ENCODE data around the gene ITGA6. TPM values are rescaled to one million over a fixed set of nuclear protein-coding genes. Genes with fewer than 3 reads are reported as not detected.

The ITGA6 gene
- total RNA-seq, 4 donors from 2014 or later = 254 to 586 (median 471) TPM

DNA sequence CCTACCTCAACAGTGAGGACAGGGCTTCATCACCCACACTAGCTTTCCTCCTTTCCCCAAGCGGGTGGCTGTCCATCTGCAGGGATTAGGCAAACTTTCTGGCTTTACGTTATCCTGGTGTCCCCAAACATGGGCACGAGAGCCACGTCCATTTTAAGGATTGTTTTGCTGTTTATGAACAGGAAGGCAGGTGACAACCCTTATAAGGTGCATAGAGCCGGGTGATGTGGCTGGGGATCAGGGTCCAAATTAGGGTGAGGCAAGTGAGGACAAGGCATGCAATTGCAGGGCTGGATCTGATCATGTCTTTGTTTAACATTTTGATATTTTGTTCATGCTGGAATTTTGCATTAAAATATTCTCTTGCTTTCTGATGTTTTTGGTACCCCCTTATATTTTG is 27.6 kb upstream of the ITGA6 start:
- WGBS, 2 donors = 96 to 98% methylated on average over 5 of the region's 5 CpGs
- H3K27ac ChIP-seq = peak overlapping the region in 1 of 4 donors; percentile 22
- DNase-seq (ENCODE audit: low spot score in 2 of 2) = no peak
- peaks cover 0 to 59% (median 18%) of the 10 kb centered on the region in 4 donors for H3K4me1 ChIP-seq
- no peaks in the 10 kb centered on the region for H3K9me3 ChIP-seq
- no peak overlapping the region for H3K4me3 ChIP-seq
- no peak for TF ChIP-seq POLR2A (IDR thresholded peaks at IDR 0.05)
- TF ChIP-seq EP300 (IDR thresholded peaks at IDR 0.05) = no peak
- TF ChIP-seq, protein P1, sequence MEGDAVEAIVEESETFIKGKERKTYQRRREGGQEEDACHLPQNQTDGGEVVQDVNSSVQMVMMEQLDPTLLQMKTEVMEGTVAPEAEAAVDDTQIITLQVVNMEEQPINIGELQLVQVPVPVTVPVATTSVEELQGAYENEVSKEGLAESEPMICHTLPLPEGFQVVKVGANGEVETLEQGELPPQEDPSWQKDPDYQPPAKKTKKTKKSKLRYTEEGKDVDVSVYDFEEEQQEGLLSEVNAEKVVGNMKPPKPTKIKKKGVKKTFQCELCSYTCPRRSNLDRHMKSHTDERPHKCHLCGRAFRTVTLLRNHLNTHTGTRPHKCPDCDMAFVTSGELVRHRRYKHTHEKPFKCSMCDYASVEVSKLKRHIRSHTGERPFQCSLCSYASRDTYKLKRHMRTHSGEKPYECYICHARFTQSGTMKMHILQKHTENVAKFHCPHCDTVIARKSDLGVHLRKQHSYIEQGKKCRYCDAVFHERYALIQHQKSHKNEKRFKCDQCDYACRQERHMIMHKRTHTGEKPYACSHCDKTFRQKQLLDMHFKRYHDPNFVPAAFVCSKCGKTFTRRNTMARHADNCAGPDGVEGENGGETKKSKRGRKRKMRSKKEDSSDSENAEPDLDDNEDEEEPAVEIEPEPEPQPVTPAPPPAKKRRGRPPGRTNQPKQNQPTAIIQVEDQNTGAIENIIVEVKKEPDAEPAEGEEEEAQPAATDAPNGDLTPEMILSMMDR (IDR thresholded peaks at IDR 0.05) = no peak
- no peaks in the 10 kb centered on the region for H3K27me3 ChIP-seq
- H3K36me3 ChIP-seq = no peaks in the 10 kb centered on the region

DNA sequence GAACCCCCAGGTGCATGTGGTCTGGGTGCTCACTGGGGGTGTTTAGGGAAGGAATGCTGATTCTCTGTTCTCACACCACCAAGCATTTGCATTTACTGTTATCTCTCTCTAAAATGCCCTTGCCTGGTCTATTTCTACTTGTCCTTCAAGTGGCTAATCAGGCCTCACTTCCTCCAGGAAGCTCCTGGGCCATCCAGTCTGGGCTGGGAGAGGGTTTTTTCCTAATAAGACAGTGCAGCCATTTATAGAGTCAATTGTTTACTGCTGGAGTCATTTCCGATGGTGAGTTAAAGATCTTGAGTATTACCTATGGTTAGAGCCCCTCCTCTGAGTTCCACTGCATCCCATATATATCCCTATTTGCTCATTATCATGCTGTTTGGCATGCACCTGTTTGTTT is 25.2 kb upstream of the ITGA6 start:
- Histone ChIP-seq H3K36me3 (no peaks in the 10 kb centered on the region), H3K9me3 (no peaks in the 10 kb centered on the region), H3K4me1 (peaks cover 0 to 56% (median 9%) of the 10 kb centered on the region in 4 donors), H3K4me3 (no peak overlapping the region), H3K27ac (peak overlapping the region in 2 of 4 donors; percentile 2 to 64), H3K27me3 (no peaks in the 10 kb centered on the region)
- TF ChIP-seq POLR2A (IDR thresholded peaks at IDR 0.05) (no peak), EP300 (IDR thresholded peaks at IDR 0.05) (no peak)
- TF ChIP-seq, protein P1 (IDR thresholded peaks at IDR 0.05) = no peak
- 76 to 77% methylated on average over 1 of the region's 1 CpG for WGBS, 2 donors
- no peak for DNase-seq (ENCODE audit: low spot score in 2 of 2)

DNA sequence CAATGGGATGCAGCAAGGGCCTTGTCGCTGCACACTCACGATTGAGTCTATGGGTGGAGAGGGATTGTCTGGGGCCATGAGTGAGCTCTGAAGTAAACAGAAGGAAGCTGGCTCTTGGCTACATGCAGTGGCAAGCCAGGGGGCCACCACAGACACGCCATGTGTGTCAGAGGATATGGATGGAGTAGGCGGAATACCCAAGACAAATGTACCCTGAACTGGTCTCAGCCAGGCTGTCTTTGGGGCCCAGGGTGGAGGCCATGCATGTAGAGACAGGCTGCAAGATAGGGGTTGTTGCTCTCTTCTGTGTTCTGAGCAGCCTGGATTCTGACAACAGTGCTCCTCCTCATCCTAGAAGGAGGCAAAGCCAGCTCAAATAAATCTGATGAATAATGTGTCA is 24.0 kb upstream of the ITGA6 start:
- Histone ChIP-seq H3K4me3 (no peak overlapping the region), H3K4me1 (peaks cover 0 to 56% (median 6%) of the 10 kb centered on the region in 4 donors), H3K27ac (peak overlapping the region in 2 of 4 donors; percentile 63 to 64), H3K9me3 (no peaks in the 10 kb centered on the region), H3K27me3 (no peaks in the 10 kb centered on the region), H3K36me3 (no peaks in the 10 kb centered on the region)
- TF ChIP-seq, protein P1 (IDR thresholded peaks at IDR 0.05) = no peak
- TF ChIP-seq EP300 (IDR thresholded peaks at IDR 0.05) (no peak), POLR2A (IDR thresholded peaks at IDR 0.05) (no peak)
- WGBS, 2 donors = 76 to 78% methylated on average over 3 to 4 of the region's 4 CpGs
- DNase-seq (ENCODE audit: low spot score in 2 of 2) = no peak

DNA sequence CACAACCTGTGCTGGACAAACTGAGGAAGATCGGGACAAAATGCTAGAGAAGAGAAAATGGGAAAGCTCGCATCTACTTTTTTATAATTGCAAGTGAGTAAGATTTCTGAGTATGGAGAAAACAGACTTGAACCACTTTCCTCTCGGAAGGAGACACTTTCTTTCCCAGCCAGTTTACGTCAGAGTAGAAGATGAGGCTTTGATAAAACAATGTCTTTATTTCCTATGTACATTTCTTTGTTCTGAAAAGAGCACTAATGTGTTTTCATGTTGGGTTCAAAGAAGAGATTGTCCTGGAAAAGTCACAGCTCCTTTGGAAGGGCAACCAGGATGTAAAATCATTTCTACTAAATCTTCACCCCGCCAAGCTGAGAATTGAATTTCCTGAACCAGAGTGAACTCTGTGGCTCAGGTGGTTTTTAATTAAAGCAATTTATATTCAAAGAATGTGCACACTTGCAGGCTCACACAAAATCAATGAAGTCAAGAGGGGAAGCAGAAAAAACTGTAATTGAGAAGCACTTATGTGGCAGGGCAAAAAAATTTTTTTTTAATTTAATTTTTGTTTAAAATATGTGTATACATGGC is 23.4 kb upstream of the ITGA6 start:
- H3K9me3 ChIP-seq = no peaks in the 10 kb centered on the region
- 54 to 57% methylated on average over 5 of the region's 5 CpGs for WGBS, 2 donors
- no peak for DNase-seq (ENCODE audit: low spot score in 2 of 2)
- no peak overlapping the region for H3K4me3 ChIP-seq
- no peaks in the 10 kb centered on the region for H3K27me3 ChIP-seq
- H3K27ac ChIP-seq = peak overlapping the region in 2 of 4 donors; percentile 63 to 64
- no peak for TF ChIP-seq EP300 (IDR thresholded peaks at IDR 0.05)
- TF ChIP-seq POLR2A (IDR thresholded peaks at IDR 0.05) = no peak
- TF ChIP-seq, protein P1 (IDR thresholded peaks at IDR 0.05) = no peak
- H3K4me1 ChIP-seq = peaks cover 0 to 60% (median 7%) of the 10 kb centered on the region in 4 donors
- H3K36me3 ChIP-seq = no peaks in the 10 kb centered on the region

DNA sequence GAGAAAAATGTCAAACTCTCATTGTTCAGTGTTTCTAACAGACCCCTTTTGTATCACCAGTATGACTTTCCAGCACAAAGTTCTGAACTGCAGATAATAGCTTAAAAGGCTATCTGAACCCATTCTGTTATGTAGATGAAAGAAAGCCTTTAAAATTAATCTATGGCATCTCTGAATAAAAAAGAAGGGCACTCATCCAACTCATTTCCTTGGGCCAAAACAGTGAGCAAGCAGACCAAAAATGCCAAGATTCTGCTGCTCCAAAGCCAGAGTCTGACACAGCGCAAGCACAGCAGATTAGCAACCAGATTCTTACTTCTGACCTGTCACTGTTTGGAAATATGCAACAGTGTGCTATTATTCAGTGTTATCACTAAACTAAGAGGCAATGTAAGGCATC is 22.6 kb upstream of the ITGA6 start:
- Histone ChIP-seq H3K27ac (peak overlapping the region in 2 of 4 donors; percentile 21), H3K4me1 (peaks cover 0 to 68% (median 11%) of the 10 kb centered on the region in 4 donors), H3K9me3 (no peaks in the 10 kb centered on the region), H3K4me3 (no peak overlapping the region), H3K27me3 (no peaks in the 10 kb centered on the region), H3K36me3 (no peaks in the 10 kb centered on the region)
- 28 to 37% methylated on average over 1 of the region's 1 CpG for WGBS, 2 donors
- no peak for DNase-seq (ENCODE audit: low spot score in 2 of 2)
- TF ChIP-seq, protein P1 (IDR thresholded peaks at IDR 0.05) = no peak
- TF ChIP-seq EP300 (IDR thresholded peaks at IDR 0.05) (peak in 1 of 2 donors; percentile 80), POLR2A (IDR thresholded peaks at IDR 0.05) (no peak)
